ENCODE data around the gene COL27A1. TPM values are rescaled to one million over a fixed set of nuclear protein-coding genes. Genes with fewer than 3 reads are reported as not detected.
A peak's percentile ranks its signal among the peaks of the same experiment; 100 is the strongest.

COL27A1 gene
- total and polyA plus RNA-seq, 2 experiments from 2014 or later, result 10.5 to 18.0 TPM

DNA sequence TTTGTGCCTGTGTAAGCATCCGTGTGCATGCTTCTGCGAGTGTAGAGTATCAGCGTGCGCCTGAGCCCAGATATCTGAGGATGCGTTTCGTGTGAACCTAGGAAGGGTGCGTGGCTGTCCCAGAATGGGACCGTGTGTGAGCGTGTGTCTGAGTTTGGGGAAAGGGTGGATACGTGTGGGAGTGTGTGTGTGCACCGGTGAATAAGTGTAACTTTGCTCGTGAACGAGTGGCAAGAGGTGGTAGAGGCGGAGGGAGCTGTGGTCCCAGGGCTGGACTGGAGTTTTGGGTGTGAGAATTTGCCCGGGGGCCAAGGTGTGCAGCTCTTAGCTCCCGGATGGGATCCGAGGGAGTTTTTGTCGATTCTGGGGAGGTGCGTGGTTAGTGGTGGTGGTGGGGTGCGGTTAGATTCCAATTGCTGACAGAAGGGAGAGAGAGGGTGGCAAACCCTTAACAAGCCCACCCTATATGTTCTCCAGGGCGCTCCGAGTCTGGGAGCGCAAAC lies 686 bp upstream of the COL27A1 start (continued):
- TF ChIP-seq, protein P1, sequence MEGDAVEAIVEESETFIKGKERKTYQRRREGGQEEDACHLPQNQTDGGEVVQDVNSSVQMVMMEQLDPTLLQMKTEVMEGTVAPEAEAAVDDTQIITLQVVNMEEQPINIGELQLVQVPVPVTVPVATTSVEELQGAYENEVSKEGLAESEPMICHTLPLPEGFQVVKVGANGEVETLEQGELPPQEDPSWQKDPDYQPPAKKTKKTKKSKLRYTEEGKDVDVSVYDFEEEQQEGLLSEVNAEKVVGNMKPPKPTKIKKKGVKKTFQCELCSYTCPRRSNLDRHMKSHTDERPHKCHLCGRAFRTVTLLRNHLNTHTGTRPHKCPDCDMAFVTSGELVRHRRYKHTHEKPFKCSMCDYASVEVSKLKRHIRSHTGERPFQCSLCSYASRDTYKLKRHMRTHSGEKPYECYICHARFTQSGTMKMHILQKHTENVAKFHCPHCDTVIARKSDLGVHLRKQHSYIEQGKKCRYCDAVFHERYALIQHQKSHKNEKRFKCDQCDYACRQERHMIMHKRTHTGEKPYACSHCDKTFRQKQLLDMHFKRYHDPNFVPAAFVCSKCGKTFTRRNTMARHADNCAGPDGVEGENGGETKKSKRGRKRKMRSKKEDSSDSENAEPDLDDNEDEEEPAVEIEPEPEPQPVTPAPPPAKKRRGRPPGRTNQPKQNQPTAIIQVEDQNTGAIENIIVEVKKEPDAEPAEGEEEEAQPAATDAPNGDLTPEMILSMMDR (conservative IDR thresholded peaks at IDR 0.05; ENCODE audit: low read depth in 2 of 2), result no peak
- TF ChIP-seq, protein P2, sequence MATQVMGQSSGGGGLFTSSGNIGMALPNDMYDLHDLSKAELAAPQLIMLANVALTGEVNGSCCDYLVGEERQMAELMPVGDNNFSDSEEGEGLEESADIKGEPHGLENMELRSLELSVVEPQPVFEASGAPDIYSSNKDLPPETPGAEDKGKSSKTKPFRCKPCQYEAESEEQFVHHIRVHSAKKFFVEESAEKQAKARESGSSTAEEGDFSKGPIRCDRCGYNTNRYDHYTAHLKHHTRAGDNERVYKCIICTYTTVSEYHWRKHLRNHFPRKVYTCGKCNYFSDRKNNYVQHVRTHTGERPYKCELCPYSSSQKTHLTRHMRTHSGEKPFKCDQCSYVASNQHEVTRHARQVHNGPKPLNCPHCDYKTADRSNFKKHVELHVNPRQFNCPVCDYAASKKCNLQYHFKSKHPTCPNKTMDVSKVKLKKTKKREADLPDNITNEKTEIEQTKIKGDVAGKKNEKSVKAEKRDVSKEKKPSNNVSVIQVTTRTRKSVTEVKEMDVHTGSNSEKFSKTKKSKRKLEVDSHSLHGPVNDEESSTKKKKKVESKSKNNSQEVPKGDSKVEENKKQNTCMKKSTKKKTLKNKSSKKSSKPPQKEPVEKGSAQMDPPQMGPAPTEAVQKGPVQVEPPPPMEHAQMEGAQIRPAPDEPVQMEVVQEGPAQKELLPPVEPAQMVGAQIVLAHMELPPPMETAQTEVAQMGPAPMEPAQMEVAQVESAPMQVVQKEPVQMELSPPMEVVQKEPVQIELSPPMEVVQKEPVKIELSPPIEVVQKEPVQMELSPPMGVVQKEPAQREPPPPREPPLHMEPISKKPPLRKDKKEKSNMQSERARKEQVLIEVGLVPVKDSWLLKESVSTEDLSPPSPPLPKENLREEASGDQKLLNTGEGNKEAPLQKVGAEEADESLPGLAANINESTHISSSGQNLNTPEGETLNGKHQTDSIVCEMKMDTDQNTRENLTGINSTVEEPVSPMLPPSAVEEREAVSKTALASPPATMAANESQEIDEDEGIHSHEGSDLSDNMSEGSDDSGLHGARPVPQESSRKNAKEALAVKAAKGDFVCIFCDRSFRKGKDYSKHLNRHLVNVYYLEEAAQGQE (IDR thresholded peaks at IDR 0.05; ENCODE audit: unreplicated experiment), result no peak
- no peak for TF ChIP-seq JUNB (IDR thresholded peaks at IDR 0.05; ENCODE audit: unreplicated experiment)
- TF ChIP-seq CREB1 (CRISPR knock-in tag; IDR thresholded peaks at IDR 0.05; ENCODE audit: low read depth), result no peak
- TF ChIP-seq POLR2AphosphoS5 (IDR thresholded peaks at IDR 0.05; ENCODE audit: low read depth), result no peak
- TF ChIP-seq NANOG (IDR thresholded peaks at IDR 0.05; ENCODE audit: borderline replicate concordance), result no peak

DNA sequence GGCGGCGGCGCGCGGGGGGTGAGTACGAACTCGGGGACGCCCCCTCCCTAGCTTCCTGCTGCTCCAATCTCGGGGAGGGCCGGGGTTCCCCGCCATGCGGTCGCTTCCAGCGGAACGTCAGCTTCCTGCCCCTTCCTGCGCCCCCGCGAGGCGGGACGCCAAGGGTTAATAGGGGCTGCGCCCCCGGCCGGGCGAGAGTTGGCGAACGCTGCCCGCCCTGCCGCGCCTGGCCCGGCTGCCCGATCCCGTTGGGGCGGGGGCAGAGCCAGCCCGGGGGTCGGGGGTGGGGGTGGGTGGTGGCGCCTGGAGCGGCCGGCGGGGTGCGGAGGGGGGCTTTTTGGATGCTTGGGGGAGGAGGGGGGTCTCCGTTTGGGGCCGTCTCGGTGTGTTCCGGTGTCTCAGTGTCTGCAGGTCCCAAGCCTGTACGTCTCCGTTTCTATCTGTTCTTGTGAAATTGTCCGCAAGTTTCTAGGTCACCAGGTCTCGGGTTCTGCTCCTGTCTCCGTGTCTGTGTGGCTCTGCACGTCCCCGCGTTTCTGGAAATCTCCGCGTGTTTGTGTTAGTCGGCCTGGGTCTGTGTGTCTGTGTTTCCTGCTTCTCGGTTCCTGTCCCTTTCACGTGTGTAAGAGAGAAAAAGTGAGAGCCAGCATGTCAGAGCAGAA lies 789 bp downstream of the COL27A1 start:
- Histone ChIP-seq H3K9me2 (ENCODE audit: insufficient read depth) (no peaks in the 10 kb centered on the region), H3K36me3 (ENCODE audit: insufficient read depth) (no peaks in the 10 kb centered on the region), H3K79me2 (replicated peaks; ENCODE audit: insufficient read depth) (peaks cover 30% of the 10 kb centered on the region), H3K27ac (ENCODE audit: low read depth) (no peak overlapping the region), H3K4me1 (ENCODE audit: insufficient read depth) (peaks cover 32% of the 10 kb centered on the region), H3K27me3 (ENCODE audit: insufficient read depth) (peaks cover 42% of the 10 kb centered on the region), H3K4me3 (peak overlapping the region; percentile 84), H3F3A (replicated peaks; ENCODE audit: low read depth) (no peaks in the 10 kb centered on the region), H3K4me2 (peak overlapping the region; percentile 100), H4K20me1 (replicated peaks; ENCODE audit: insufficient read depth) (peaks cover 19% of the 10 kb centered on the region), H2AFZ (0 out of 2 replicates have a peak overlapping the region, but pooled peaks have one; percentile 14)
- TF ChIP-seq ZNF331 (CRISPR knock-in tag; IDR thresholded peaks at IDR 0.05; ENCODE audit: low read depth) (no peak), CREB1 (CRISPR knock-in tag; IDR thresholded peaks at IDR 0.05; ENCODE audit: low read depth) (peak; percentile 6; the same call in 1 of the 2 replicates)
- TF ChIP-seq, protein P1 (conservative IDR thresholded peaks at IDR 0.05; ENCODE audit: low read depth in 2 of 2), result 0 out of 4 replicates have a peak, but pooled peaks of 1 of the 2 experiments have one; percentile 4
- DNase-seq (ENCODE audit: low spot score), result peak; percentile 63
- peaks cover 31% of the 10 kb centered on the region for H3K4me1 Mint-ChIP-seq
- H3K27ac Mint-ChIP-seq, result no peak overlapping the region
- ATAC-seq, result peak; percentile 6
- peaks cover 47% of the 10 kb centered on the region for H3K27me3 Mint-ChIP-seq (ENCODE audit: insufficient read depth, low read depth, poor library complexity)
- peaks cover 3% of the 10 kb centered on the region; the same call in 1 of the 3 replicates for H3K36me3 Mint-ChIP-seq (ENCODE audit: low read depth)
- H3K4me3 Mint-ChIP-seq, result peak overlapping the region; percentile 85
- H3K9me3 Mint-ChIP-seq, result no peaks in the 10 kb centered on the region; the same call in 1 of the 3 replicates

Data from GM23338 (cell line).